GM21825 (cell line): Measurements from ENCODE around the gene RUBCN.
"Not testable (repeated sequence)": the region's sequence is repeated elsewhere in the genome, so short reads cannot be mapped to it uniquely, and the experiment has no call there.

Source experiments
- ATAC-seq: cut with Tn5 transposase; IDR thresholded peaks from one replicate; pipeline ENCODE4 v1.9.1; 2021; ENCODE audit warnings: mild to moderate bottlenecking, moderate library complexity; ENCODE audit not compliant: unreplicated experiment

The RUBCN gene

DNA sequence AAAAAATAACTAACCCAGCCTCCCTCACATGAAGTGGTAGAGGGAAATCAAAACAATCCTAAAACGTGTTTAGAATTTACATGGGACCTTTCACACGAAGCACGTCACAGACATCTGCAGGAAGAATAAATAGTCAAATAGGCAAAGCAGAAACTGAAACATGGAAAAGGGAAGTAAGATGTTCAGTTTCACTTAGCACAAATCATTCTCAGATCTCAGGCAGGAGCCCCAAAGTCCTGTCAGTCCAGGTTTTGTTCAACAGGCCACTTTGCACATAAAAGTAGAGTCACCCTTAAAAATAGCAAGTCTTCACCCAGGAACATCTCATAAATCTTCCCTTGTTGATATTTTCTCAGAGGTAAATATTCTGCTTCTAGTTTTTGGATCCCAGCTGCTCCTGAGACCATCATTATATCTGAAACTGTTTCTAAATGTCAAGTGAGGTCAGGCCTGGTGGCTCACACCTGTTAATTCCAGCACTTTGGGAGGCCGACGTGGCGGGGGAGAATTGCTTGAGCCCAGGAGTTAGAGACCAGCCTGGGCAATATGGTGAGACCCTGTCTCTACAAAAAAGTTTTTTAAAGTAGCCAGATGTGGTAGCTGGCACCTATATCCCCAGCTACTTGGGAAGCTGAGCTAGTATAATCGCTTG lies 1.9 kb downstream of the RUBCN start:
- peak; percentile 38 for ATAC-seq

DNA sequence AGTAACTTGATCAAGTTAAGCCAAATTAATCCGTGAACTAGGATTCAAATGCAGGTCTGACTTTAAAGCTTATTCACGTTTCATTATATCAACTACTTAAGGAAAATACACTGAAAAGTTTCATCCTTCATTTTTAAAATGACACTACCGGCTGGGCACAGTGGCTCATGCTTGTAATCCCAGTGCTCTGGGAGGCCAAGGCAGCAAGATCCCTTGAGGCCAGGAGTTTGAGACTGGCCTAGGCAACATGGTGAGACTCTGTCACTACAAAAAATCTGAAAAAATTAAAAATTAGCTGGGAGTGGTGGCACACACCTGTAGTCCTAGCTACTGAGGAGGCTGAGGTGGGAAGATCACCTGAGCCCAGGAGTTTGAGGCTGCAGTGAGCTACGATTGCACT lies 3.7 kb downstream of the RUBCN start:
- ATAC-seq = no peak

DNA sequence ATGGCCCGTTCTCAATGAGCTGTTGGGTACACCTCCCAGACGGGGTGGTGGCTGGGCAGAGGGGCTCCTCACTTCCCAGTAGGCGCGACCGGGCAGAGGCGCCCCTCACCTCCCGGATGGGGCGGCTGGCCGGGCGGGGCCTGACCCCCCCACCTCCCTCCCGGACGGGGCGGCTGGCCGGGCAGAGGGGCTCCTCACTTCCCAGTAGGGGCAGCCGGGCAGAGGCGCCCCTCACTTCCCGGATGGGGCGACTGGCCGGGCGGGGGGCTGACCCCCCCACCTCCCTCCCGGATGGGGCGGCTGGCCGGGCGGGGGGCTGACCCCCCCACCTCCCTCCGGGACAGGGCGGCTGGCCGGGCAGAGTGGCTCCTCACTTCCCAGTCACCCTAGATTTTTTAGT lies 5.2 kb downstream of the RUBCN start:
- ATAC-seq = not testable (repeated sequence)

DNA sequence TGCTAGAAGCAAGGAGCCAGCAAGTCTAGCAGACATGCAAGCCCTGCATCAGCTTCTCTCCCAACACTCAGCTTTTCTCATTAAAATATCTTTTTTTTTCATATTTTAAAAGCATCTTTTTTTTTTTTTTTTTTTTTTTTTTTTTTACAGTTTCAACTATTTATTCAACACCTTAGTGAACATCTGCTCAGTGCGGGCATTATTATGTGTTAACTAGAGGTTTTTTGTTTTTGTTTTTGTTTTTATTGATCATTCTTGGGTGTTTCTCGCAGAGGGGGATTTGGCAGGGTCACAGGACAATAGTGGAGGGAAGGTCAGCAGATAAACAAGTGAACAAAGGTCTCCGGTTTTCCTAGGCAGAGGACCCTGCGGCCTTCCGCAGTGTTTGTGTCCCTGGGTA lies 5.9 kb downstream of the RUBCN start:
- ATAC-seq = not testable (repeated sequence)

DNA sequence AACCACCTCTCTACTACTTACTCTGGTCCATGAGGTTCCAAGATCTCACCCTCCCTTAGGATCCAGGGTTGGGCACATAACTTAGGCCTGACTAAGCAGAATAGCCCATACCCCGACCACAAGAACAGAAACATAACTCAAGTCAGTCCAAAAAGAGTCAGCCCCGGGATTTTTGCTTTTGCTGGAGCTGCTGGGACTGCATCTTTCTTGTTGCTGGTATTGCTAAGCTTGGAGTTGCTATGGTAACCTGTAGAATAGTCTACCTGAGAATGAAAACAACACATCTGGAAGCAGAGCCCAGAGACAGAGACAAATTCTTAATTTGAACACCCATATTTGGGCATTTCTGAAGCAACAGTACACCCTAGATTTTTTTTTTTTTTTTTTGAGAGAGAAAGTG lies 6.5 kb downstream of the RUBCN start:
- no peak for ATAC-seq

DNA sequence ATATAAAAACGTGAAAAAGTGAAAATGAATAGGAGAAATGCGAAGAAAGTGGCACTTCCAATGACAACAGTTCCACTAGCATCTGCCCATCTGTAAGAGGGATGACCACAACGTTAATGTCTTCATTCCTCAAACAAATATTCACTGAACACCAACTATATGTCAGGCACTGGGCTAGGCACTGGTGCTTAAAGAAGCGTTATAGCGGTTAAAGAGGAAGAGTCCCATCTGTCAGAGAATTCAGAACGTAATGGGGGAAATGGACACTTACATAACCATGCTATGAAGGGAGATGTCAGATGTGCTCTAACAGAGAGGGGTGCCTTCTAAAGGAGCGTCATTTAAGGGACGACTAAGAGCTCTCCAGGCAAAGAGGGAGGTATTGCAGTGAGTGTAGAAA lies 8.2 kb downstream of the RUBCN start:
- no peak for ATAC-seq

DNA sequence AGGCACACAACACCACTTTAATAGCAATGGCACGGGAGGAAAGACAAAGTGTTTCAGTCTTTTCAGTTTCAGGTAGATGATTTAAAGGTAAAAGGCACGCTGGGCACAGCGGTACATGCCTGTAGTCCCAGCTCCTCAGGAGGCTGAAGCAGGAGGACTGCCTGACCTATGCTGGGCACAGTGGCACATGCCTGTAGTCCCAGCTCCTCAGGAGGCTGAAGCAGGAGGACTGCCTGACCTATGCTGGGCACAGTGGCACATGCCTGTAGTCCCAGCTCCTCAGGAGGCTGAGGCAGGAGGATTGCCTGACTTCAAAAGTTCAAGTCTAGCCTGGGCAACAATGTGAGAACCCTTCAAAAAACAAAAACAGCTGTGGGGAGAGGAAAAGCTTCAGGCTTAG lies 8.8 kb downstream of the RUBCN start:
- not testable (repeated sequence) for ATAC-seq

DNA sequence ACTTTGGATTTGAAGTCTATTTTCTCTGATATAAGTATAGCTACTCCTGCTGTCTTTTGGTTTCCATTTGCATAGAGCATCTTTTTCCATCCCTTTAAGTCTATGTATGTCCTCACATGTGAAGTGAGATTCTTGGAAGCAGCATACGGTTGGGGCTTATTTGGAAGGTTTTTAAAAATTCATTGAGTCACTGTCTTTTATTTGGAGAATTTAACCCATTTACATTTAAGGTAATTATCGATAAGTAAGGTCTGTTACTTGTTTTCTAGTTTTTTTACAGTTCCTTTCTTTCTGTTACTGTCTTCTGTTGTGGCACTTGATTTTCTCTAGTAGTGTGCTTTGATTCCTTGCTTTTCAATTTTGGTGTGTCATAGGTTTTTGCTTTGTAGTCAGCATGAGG lies 14.0 kb downstream of the RUBCN start:
- no peak for ATAC-seq

DNA sequence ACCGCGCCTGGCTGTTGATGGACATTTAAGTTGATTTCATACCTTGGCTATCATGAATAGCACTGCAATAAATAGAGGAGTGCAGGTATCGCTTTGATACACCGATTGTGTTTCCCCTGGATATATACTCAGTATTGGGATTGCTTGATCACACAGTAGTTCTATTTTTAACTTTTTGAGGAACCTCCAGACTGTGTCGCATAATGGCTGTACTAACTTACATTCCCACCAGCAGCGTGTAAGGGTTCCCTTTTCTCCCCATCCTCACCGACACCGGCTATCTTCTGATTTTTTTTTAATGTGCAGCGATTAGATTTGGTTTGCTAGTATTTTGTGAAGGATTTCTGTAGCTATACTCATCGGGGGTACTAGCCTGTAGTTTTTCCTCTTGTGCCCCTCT lies 16.0 kb downstream of the RUBCN start:
- no peak for ATAC-seq

DNA sequence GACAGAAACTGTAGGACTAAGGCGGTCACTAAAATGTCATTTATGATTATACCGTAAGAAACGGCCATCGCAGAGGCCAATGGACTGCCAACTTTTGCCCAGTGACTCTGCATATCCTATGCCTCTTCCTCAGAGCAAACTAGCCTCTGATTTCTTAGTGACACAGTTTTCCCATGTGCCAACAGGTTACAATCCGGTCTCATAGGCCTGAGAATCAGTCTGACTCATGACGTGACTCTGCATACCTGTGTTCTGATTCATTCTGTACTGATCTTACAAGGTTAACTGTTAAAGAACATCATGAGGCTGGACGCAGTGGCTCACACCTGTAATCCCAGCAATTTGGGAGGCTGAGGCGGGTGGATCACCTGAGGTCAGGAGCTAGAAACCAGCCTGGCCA lies 17.8 kb downstream of the RUBCN start:
- no peak for ATAC-seq

DNA sequence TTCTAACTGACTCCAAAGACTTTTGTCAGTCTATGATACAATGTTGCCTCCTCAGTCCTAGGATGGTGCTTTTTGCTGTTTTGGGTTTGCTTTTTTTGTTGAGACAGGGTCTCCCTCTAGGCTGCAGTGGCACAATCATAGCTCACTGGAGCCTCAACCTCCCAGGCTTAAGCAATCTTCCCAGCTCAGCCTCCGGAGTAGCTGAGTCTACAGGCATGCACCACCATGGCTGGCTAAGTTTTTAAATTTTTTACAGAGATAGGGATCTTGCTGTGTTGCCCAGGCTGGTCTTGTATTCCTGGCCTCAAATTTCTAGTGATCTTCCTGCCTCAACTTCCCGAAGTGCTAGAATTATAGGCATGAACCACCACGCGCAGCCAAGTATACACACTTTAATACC lies 22.5 kb downstream of the RUBCN start:
- ATAC-seq = no peak

DNA sequence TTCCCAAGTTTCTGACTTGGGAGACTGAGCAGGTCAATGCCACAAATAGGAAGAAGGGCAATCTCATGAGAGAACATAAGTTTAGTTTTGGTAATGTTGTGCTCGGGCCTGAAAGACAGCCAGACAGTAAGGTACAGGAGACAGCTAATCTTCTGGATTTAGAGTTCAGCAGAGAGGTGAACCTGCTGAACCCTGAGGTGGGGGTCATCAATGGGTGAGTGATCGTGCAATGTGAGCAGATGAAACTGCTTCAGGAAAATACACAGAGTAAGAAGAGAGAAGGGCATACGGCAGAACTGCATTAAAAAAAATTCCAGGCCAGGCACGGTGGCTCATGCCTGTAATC lies 23.3 kb downstream of the RUBCN start:
- peak; percentile 30 for ATAC-seq

DNA sequence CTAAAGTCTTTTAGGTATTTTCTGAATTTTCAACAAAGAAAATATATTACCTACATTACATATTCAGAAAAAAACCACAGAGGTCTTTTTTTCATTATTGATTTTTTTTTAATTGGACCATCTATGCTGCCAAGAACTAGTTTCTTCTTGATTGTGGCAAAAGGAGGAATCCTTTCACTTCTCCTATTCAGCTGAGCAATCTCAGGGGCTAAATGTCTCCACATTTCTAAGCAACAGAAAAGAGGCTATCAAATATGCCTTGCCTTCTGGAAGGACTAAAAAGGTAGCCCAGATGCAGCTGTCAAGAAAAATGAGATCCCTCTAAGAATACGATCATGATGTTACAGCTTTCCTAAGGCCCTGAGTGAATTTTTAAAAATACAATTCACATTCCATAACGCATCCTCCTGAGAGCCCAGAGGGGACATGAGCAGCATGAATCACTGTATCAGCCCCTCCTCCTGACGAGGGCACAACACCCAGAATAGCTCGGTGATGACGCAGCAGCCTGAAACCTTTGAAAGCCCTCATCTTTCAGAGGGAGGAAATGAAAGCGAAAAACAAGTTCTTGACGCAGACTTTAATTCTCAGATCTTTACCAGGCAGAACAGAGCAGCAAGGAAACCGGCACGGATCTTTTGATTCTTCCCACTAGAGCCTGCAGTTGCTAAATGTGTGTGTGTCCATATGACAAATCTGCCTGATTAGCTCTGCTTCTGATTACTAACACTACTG lies 24.6 kb downstream of the RUBCN start:
- ATAC-seq = peak; percentile 86

DNA sequence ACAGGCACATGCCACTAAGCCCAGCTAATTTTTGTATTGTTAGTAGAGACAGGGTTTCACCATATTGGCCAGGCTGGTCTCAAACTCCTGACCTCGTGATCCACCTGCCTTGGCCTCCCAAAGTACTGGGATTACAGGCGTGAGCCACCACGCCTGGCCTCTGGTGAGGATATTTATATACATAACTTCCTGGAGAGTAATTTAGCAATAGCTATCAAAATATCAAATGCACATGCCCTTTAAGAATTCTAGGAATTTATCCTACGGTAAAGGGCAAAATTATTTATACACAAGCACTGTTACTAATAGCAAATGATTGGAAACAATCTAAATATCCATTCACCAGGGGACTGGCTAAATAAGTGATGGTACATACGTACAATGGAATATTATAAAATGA lies 25.7 kb downstream of the RUBCN start:
- ATAC-seq = not testable (repeated sequence)

DNA sequence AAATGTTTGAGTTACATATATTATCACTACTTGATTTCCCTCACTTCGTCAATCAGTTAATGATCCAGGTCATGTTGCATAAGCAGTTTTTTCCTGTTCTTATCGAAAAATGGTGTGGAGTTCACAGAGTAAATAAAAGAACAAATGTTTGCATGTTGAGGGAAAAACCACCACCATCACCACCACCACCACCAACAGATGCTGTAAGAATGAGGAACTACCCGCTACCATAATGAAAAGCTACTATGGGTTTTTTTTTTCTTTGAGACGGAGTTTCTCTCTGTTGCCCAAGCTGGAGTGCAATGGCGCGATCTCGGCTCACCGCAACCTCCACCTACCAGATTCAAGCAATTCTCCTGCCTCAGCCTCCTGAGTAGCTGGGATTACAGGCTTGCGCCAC lies 27.6 kb downstream of the RUBCN start:
- no peak for ATAC-seq

DNA sequence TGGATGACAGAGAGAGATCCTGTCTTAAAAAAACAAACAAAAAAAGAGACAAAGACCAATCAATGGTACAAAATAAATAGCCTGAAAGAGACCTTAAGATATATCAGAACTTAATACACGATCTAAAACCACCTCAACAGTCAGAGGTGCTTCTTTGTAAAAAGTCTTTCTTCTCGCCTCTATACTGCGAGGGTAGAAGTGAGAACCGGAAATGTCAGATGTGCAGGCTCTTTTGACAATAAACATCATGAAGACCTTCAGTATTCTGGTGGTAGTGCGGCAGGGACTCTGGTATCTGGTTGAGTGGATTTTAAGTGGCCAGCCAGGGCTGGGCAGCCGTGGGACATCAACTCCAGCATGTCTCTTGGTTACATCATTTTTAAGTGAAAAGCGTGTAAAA lies 30.0 kb downstream of the RUBCN start:
- ATAC-seq = no peak

DNA sequence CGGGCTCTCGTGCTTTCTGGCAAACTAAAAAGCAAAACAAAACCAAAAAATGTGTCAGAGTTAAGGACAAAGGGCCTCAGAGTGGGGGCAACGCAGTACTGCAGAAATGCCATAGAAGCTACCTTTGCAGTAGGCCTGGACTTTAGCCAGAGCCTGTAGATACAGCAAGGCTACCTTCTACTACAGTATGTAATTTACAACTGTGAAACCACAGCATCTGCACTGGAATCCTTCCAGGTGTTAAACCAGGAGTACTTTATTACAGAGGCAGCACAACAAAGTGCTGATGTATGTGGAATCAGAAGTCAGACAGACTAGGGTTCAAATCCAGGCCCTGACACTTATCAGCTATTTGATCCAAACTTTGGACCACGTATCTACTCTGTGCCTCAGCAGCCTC lies 34.9 kb downstream of the RUBCN start:
- no peak for ATAC-seq

DNA sequence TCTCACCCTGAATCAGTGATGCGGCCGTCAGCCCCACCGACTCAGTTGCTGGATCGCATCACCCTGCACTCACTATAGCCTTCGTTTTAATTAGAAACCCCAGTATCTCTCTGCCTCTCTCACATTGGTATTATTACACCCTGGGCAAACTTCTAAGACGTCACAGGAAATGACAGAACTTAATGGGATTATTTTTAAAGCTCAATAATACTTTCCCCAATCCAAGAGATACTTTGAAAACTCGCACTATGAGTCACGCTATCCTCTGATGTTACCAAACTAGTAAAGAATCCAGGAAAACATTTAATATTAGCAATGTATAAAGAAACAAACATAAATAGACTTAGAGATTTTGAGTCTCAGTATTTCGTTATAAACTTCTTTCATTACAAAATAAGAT lies 36.6 kb downstream of the RUBCN start:
- no peak for ATAC-seq

DNA sequence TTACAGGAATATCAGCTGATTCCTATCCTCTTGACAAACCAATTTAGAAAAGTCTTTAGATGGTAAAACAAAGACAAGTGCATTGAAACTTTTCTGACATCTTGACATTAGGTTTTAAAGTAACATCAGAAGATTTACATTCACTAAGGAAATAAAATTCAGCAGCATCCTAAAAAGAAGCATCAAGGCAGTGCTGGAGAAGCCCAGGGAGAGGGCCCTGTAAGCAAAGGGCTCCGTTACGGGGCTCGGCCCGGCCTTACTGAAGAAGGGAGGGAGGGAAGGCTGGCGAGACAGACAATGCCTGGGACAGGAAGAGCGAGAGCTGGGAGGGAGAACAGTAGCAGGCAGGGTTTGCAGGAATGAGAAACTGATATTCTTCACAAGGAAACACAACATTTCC lies 39.3 kb downstream of the RUBCN start:
- no peak for ATAC-seq

DNA sequence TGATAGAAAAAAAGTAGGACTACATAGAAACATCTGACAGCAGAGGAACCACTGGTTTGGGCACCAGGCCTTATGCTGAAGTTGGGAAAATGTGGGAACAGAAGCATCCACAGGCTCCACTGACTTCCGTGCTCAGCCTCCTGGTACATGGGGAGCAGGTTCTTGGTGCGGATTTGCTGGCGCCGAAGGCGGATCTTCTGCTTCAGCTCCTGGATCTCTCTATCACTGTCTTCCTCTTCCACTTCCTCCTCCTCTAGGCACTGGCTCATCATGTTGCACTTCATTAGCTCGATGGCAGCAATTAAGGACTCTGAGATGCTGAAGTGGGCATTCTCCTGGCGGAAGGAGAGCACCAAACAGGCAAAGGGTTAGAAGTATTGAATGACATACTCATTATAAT lies 42.5 kb downstream of the RUBCN start:
- ATAC-seq = no peak

DNA sequence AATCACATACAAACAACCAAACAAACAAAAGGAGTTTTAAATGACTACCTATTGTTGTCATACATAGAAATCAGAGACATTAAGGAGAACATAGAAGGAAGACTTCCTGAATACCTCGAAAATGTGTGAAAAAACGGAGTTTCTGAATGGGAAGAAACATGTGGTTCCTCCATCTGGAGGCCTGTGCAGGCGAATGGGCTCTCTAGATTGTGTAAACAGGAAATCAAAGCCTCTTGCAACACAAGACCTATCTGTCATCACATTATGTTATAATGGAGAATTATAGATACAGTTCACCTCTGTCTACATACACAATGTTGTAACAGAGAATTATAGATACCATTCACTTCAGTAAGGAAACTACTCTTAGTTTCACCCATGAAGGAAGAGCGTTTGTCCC lies 44.1 kb downstream of the RUBCN start:
- no peak for ATAC-seq

DNA sequence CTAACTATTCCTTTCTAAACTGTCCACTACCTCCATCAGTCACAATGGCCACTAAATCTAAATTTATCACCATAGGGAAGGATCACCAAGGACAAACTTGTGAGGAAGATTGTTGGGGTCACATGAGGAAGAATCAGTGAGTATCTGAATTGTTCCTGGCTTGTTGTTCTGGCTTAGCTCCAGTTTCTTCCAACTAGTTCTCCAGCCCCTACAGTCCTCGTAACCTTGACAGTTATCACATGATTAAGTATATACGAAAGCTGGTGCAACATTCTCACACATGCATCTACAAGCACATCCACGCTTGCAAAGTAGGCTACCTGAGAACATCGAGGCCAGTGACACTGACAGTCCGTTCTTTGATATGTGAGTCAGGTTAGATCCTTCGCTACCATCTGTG lies 46.0 kb downstream of the RUBCN start:
- no peak for ATAC-seq

DNA sequence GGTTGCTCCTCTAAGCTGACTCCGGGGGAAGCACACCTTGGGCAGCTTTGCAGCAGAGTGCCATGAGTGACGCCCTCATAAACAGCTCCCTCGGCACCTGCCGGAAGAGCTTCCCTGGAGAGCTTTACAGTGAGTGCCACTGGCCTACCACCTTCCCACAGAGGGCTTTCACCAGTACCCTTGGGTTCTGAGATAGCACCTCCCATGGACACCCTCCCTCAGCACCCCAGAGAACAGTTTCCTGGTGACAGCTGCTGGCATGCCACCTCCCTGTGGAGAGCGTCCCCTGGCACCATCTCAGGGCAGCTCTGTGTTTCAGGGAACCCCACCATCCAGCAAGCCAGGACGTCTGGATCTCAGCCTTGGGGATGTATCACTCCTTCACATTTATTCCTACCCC lies 49.1 kb downstream of the RUBCN start:
- ATAC-seq = no peak
